HepG2 (cell line): ENCODE results near the gene PRPSAP1. TPM values are rescaled to one million over a fixed set of nuclear protein-coding genes. Genes with fewer than 3 reads are reported as not detected.

Experiments
- ATAC-seq: fragments of 200-7000 bp; cut with Tn5 transposase; 3 replicates; pipeline ENCODE4 v1.9.1; 2020; ENCODE audit warnings: mild to moderate bottlenecking, moderate library complexity
- BruUV-seq: library from RNA; stranded (reverse); fragments of 400-500 nt; replicated peaks from 2 replicates; lab custom pipeline; 2021; lab: Mats Ljungman, UMichigan
- CTCF ChIA-PET: fragments of 300-600 bp; formaldehyde crosslinking; extraction: SDS; loops from one replicate; lab custom pipeline; 2021; ENCODE audit warnings: low total read pairs, inconsistent platforms, low intra/inter-chr PET ratio; lab: Yijun Ruan, JAX
- POLR2A ChIA-PET: fragments of 350-600 bp; sonication (Branson Sonifier 250); formaldehyde crosslinking; loops from one replicate; lab custom pipeline; 2020; ENCODE audit warnings: antibody characterized with exemption, inconsistent platforms; lab: Yijun Ruan, JAX
- DNase-seq: peaks from one replicate; pipeline ENCODE4 v3.0.0-alpha.2; 2015; ENCODE audit warnings: low spot score
- FAIRE-seq: peaks from 3 replicates; lab custom pipeline; 2011; peaks lifted over from hg19 to GRCh38; lab: Jason Lieb, UNC
- H2AFZ ChIP-seq: one replicate; pipeline ENCODE4 v1.6.1; 2011; ENCODE audit warnings: low read length, inconsistent platforms
- H3K27ac ChIP-seq: fragments of 300-600 bp; 3 replicates; pipeline ENCODE4 v1.8.0; 2011; ENCODE audit warnings: mixed run types, mild to moderate bottlenecking, mixed read lengths, low read length, inconsistent platforms; ENCODE audit not compliant: insufficient read depth; ENCODE audit errors: extremely low read length
- H3K27me3 ChIP-seq, 2 experiments: fragments of 200-600 bp in 1 of 2; 2 replicates in 1 of 2; 3 replicates in 1 of 2; pipeline versions ENCODE4 v1.6.0 to v1.8.0; 2011; ENCODE audit warnings: low read length in 2 of 2, mild to moderate bottlenecking in 2 of 2, moderate library complexity in 2 of 2, inconsistent platforms in 1 of 2; ENCODE audit not compliant: insufficient read depth in 2 of 2, control insufficient read depth in 1 of 2
- H3K36me3 ChIP-seq, 2 experiments: fragments of 200-600 bp in 1 of 2; replicated peaks in 1 of 2; 2 replicates in 1 of 2; 3 replicates in 1 of 2; pipeline versions ENCODE4 v1.5.1 to v1.8.0; 2011; ENCODE audit warnings: low read length in 2 of 2, inconsistent platforms in 1 of 2; ENCODE audit not compliant: insufficient read depth in 2 of 2, control insufficient read depth in 1 of 2
- H3K4me1 ChIP-seq: 2 replicates; pipeline ENCODE4 v1.5.1; 2012; ENCODE audit warnings: low read length, inconsistent platforms; ENCODE audit not compliant: insufficient read depth
- H3K4me2 ChIP-seq: 2 replicates; pipeline ENCODE4 v1.6.0; 2011; ENCODE audit warnings: low read depth, low read length, inconsistent platforms
- H3K4me3 ChIP-seq, 3 experiments: fragments of 200-600 bp in 1 of 3; sonication (generic), shearing (Covaris generic) in 1 of 3; replicated peaks in 1 of 3; 2 replicates each; pipeline ENCODE4 v1.5.1; 2011 to 2016; ENCODE audit warnings: low read length in 3 of 3, inconsistent platforms in 2 of 3, low read depth in 2 of 3, mild to moderate bottlenecking in 2 of 3, control low read depth in 1 of 3, mixed read lengths in 1 of 3; ENCODE audit not compliant: insufficient read depth in 1 of 3
- H3K79me2 ChIP-seq: one replicate; pipeline ENCODE4 v1.6.1; 2011; ENCODE audit warnings: low read length, inconsistent platforms; ENCODE audit not compliant: insufficient read depth
- H3K9ac ChIP-seq: 2 replicates; pipeline ENCODE4 v1.6.0; 2011; ENCODE audit warnings: mild to moderate bottlenecking, low read depth, low read length, inconsistent platforms; ENCODE audit not compliant: insufficient read depth
- H3K9me3 ChIP-seq: 2 replicates; pipeline ENCODE4 v1.5.1; 2012; ENCODE audit warnings: mild to moderate bottlenecking, low read length
- H4K20me1 ChIP-seq: 2 replicates; pipeline ENCODE4 v1.6.0; 2011; ENCODE audit warnings: inconsistent platforms, mild to moderate bottlenecking, low read length, moderate library complexity; ENCODE audit not compliant: insufficient read depth
- ATM ChIP-seq: fragments of 450-650 bp; IDR thresholded peaks from 2 replicates; pipeline ENCODE4 v1.7.1; 2017; ENCODE audit warnings: mild to moderate bottlenecking, borderline replicate concordance
- CENPT ChIP-seq: sonication (generic); formaldehyde crosslinking; IDR thresholded peaks from 2 replicates; pipeline ENCODE4 v1.8.0; 2022; ENCODE audit warnings: low read depth, mild to moderate bottlenecking, moderate library complexity, missing genetic modification reagents
- KLF11 ChIP-seq: IDR thresholded peaks from 2 replicates; pipeline ENCODE4 v1.6.1; 2016; ENCODE audit warnings: missing compliant biosample characterization
- NFKBIZ ChIP-seq: IDR thresholded peaks from 2 replicates; pipeline ENCODE4 v1.6.1; 2018; ENCODE audit warnings: missing genetic modification reagents, missing compliant biosample characterization
- PLRG1 ChIP-seq: fragments of 450-650 bp; conservative IDR thresholded peaks from 2 replicates; pipeline ENCODE4 v1.6.1; 2016
- PTBP1 ChIP-seq: fragments of 200-400 bp; formaldehyde crosslinking; IDR thresholded peaks from 2 replicates; pipeline ENCODE4 v1.6.1; 2018; ENCODE audit warnings: low read length, low read depth; ENCODE audit not compliant: poor library complexity, severe bottlenecking
- STAT6 ChIP-seq: sonication (generic); formaldehyde crosslinking; IDR thresholded peaks from 2 replicates; pipeline ENCODE4 v1.4.0; 2020; ENCODE audit warnings: missing genetic modification reagents, mild to moderate bottlenecking, borderline replicate concordance
- ZNF282 ChIP-seq: fragments of 450-650 bp; IDR thresholded peaks from 2 replicates; pipeline ENCODE4 v1.6.1; 2018; ENCODE audit not compliant: partially characterized antibody
- ZNF768 ChIP-seq: sonication (generic); formaldehyde crosslinking; IDR thresholded peaks from 2 replicates; pipeline ENCODE4 v1.4.0; 2020; ENCODE audit warnings: missing genetic modification reagents
- ZSCAN31 ChIP-seq: sonication (generic); formaldehyde crosslinking; IDR thresholded peaks from 2 replicates; pipeline ENCODE4 v1.5.0; 2020; ENCODE audit warnings: low read depth, mild to moderate bottlenecking, missing genetic modification reagents
- WGBS: methylation state at CpG from one replicate; pipeline ENCODE4 v1.1.6; 2017; ENCODE audit warnings: low lambda C conversion rate; 5-methylcytosine and 5-hydroxymethylcytosine counted together
- in situ Hi-C: cut with HindIII; loops from 2 replicates; pipeline ENCODE4 v1.10.0; 2017; ENCODE audit warnings: low pct_unique_long_range_greater_than_20kb; ENCODE audit not compliant: extremely low pct_ligation_motif_present
- intact Hi-C: fragments of 100-400 bp; cut with micrococcal nuclease; formaldehyde crosslinking; loops from one replicate; pipeline ENCODE4 v1.10.0; 2022; ENCODE audit not compliant: unreplicated experiment
- polyA plus RNA-seq, 8 experiments: library from polyadenylated mRNA; depleted of rRNA in 3 of 8; stranded (reverse) in 7 of 8; unstranded in 1 of 8; fragments of >200 nt; fragmentation: Illumina TruSeq in 4 of 8; extraction: Trizol in 4 of 8; gene quantifications; 2 replicates each; pipeline versions ENCODE4 v1.2.1 to v1.2.3, GENCODE V29; 2011 to 2016; ENCODE audit warnings: low read depth in 4 of 8, missing spikeins in 1 of 8, mixed read lengths in 1 of 8; ENCODE audit not compliant: insufficient read depth in 1 of 8
- total RNA-seq, 5 experiments: library from RNA; depleted of rRNA; stranded (reverse); fragments of >200 nt; fragmentation: Illumina TruSeq; extraction: Trizol; gene quantifications; 2 replicates each; pipeline ENCODE4 v1.2.3, GENCODE V29; 2016; ENCODE audit warnings: low read depth in 1 of 5
- TF ChIP-seq, protein P1 (sequence below): sonication (generic); formaldehyde crosslinking; IDR thresholded peaks from 2 replicates; pipeline ENCODE4 v1.4.0; 2020; ENCODE audit warnings: mild to moderate bottlenecking, missing genetic modification reagents, borderline replicate concordance

PRPSAP1 gene
- total and polyA plus RNA-seq, 2 of the 13 experiments (the other 11 are each of a cell fraction or from before 2014, with no cell fraction given): 91.1 to 314 TPM

- no TSS peak for BruUV-seq
- intact Hi-C loops: loop anchor here (10.0 kb wide), 1 partner anchor 94 kb away; no protein-coding TSS in a partner anchor
- no peak overlapping the region for H3K9ac ChIP-seq
These were observed 75.3 kb downstream of the PRPSAP1 start for GRCh38 chr17:76278268-76278908.

GRCh38 chr17:76277300-76278267 is 76.1 kb downstream of the PRPSAP1 start:
- H3K79me2 ChIP-seq: no peaks in the 10 kb centered on the region
- no peak overlapping the region for H3K9ac ChIP-seq
- H3K4me1 ChIP-seq: peaks cover 16% of the 10 kb centered on the region; the same call in 1 of the 2 replicates
- intact Hi-C loops: loop anchor here (10.0 kb wide), 1 partner anchor 93 kb away; no protein-coding TSS in a partner anchor
- no peak for ATAC-seq
- 88% methylated on average over 25 of the region's 31 CpGs for WGBS
- H3K27me3 ChIP-seq: no peaks in the 10 kb centered on the region
- no peak for DNase-seq
- no TSS peak for BruUV-seq
- H4K20me1 ChIP-seq: no peaks in the 10 kb centered on the region
- H3K9me3 ChIP-seq: no peaks in the 10 kb centered on the region
- H3K27ac ChIP-seq: no peak overlapping the region
- CTCF ChIA-PET: no interaction called here
- no peak overlapping the region for H2AFZ ChIP-seq
- no peaks in the 10 kb centered on the region for H3K36me3 ChIP-seq
- FAIRE-seq: no peak
- in situ Hi-C loops: loop anchor here (5.0 kb wide), 1 partner anchor 155 kb away; no protein-coding TSS in a partner anchor
- POLR2A ChIA-PET: no interaction called here
- no peak overlapping the region for H3K4me2 ChIP-seq
- no peak overlapping the region for H3K4me3 ChIP-seq
- no peak for TF ChIP-seq STAT6 (CRISPR knock-in tag)
- peak; percentile 91 for TF ChIP-seq ZNF282
- peak; percentile 79; the same call in 1 of the 2 replicates for TF ChIP-seq PLRG1
- no peak for TF ChIP-seq NFKBIZ (CRISPR knock-in tag)
- TF ChIP-seq CENPT: 0 out of 2 replicates have a peak, but pooled peaks have one; percentile 35
- TF ChIP-seq, protein P1, sequence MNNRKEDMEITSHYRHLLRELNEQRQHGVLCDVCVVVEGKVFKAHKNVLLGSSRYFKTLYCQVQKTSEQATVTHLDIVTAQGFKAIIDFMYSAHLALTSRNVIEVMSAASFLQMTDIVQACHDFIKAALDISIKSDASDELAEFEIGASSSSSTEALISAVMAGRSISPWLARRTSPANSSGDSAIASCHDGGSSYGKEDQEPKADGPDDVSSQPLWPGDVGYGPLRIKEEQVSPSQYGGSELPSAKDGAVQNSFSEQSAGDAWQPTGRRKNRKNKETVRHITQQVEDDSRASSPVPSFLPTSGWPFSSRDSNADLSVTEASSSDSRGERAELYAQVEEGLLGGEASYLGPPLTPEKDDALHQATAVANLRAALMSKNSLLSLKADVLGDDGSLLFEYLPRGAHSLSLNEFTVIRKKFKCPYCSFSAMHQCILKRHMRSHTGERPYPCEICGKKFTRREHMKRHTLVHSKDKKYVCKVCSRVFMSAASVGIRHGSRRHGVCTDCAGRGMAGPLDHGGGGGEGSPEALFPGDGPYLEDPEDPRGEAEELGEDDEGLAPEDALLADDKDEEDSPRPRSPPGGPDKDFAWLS (CRISPR knock-in tag): no peak
- TF ChIP-seq ZNF768 (CRISPR knock-in tag): peak; percentile 46; the same call in 1 of the 2 replicates
- TF ChIP-seq ATM: peak; percentile 80; the same call in 1 of the 2 replicates

More at GRCh38 chr17:76278268-76278908, 75.3 kb downstream of the PRPSAP1 start:
- H3K4me1 ChIP-seq: peaks cover 20% of the 10 kb centered on the region
- DNase-seq (no peak), FAIRE-seq (no peak), ATAC-seq (no peak)
- no peaks in the 10 kb centered on the region for H3K27me3 ChIP-seq
- H4K20me1 ChIP-seq: no peaks in the 10 kb centered on the region
- H3K4me3 ChIP-seq: no peak overlapping the region
- no peak overlapping the region for H2AFZ ChIP-seq
- CTCF ChIA-PET: interaction anchor here (0.8 to 1.7 kb wide), 2 partner anchors 125 to 155 kb away, joined by 4 to 35 read pairs; no protein-coding TSS in a partner anchor
- H3K36me3 ChIP-seq: no peaks in the 10 kb centered on the region
- in situ Hi-C loops: loop anchor here (5.0 kb wide), 1 partner anchor 156 kb away; no protein-coding TSS in a partner anchor
- no peak for TF ChIP-seq PTBP1
- no peak for TF ChIP-seq KLF11 (CRISPR knock-in tag)
- 0 out of 2 replicates have a peak, but pooled peaks have one; percentile 2 for TF ChIP-seq ZSCAN31
- H3K27ac ChIP-seq: no peak overlapping the region
- 88% methylated on average over 19 of the region's 19 CpGs for WGBS
- no peak overlapping the region for H3K4me2 ChIP-seq
- no peaks in the 10 kb centered on the region for H3K79me2 ChIP-seq
- H3K9me3 ChIP-seq: no peaks in the 10 kb centered on the region
- POLR2A ChIA-PET: no interaction called here
